SK-MEL-5 (cell line): ENCODE data around the gene HDAC4. TPM values are rescaled to one million over a fixed set of nuclear protein-coding genes. Genes with fewer than 3 reads are reported as not detected.
A peak's percentile ranks its signal among the peaks of the same experiment; 100 is the strongest.

Experiments used
- DNase-seq: peaks from one replicate; pipeline ENCODE4 v3.0.0-alpha.2; 2016; ENCODE audit warnings: low read depth, low spot score
- in situ Hi-C: cut with HindIII; loops from 2 replicates; pipeline ENCODE4 v1.10.0; 2016; ENCODE audit warnings: low sequenced_read_pairs, high pct_unique_total_duplicates, low pct_unique_long_range_greater_than_20kb
- total RNA-seq: library from RNA; depleted of rRNA; stranded (reverse); fragments of >200 nt; shearing (Covaris generic); gene quantifications from 2 replicates; pipeline ENCODE4 v1.2.3, GENCODE V29; 2014

Gene HDAC4
- total RNA-seq, 1 experiment from 2014 or later = 14.1 TPM

DNA sequence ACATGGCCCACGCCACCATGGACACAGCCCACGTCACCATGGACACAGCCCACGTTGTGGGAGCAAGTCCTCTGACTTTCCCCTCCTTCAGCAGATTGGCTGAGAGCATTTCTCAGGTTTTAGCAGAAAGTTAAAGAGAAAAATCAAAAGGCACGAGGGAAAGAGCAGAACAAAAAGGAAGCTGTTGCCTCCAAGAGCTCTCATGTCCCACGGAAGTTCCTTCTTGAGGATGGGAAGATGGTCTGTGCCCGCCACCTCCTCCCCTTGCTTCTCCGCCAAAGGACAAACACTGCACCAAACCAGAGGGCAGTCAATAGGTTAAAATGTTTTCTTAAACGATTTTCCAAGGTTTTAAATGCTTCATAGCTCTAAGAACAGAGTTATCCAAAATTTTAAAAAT, 148.4 kb downstream of the HDAC4 start:
- in situ Hi-C loops = no loop called here

DNA sequence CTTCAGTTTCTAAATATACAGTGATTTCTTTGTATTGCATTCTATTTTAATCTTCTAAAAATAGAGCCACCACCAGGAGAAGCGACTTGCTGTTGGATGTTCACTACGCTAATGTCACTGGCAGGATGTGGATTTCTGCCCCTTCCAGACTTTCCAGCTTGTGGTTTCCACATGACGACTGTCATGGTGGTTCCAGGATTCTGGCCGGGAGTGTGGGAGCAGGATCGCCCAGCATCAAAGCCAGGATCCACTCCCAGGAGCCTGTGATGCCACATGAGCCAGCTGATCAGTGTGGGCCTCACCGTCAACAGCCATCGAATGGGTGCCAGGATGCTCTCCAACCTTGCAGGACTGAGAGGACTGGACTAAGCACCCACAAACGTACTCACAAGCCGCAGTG, 148.8 kb downstream of the HDAC4 start:
- in situ Hi-C loops = no loop called here
- DNase-seq = peak; percentile 91

More for the DNA sequence above, 148.4 kb downstream of the HDAC4 start:
- no peak for DNase-seq

DNA sequence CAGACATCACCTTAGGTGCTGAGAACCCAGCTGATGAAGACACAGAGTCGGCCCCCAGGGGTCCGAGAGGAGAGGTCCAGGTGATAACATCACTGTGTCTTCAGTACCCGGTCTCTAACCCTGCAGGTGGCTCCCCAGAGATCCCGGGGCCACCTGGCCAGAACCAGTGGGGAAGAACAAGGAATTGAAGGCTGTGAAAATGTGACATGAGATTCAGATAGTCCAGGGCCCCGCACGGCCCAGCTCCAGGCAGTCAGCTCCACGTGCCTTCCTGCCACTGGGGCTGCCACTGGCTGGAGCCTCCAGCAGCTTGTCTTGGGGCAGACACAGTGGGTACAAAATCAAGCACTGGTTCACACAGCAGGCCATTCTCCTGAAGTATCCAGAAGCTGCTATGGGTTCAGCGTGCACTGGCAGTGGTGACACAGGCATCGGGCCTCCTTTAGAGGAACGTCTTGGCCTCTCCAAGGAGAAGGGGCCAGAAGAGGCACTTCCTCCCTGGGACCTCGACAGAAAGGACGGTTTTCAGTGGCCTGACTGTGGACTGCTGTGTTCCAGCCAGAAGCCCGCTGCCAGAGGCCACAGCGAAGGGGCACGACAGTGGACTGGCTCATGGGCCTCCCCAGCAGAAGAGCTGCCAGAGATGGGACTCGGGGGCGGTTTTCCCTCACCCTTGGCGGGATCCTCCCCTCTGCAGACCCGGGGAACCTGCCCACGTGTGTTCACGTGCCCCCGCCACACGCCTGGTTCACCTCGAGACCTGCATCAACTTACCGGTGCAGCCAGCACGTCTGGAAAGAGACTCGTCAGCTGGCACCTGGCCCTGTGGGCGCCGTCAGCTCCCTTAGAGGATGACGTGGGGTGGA, 150.4 kb downstream of the HDAC4 start:
- no peak for DNase-seq
- in situ Hi-C loops = no loop called here

DNA sequence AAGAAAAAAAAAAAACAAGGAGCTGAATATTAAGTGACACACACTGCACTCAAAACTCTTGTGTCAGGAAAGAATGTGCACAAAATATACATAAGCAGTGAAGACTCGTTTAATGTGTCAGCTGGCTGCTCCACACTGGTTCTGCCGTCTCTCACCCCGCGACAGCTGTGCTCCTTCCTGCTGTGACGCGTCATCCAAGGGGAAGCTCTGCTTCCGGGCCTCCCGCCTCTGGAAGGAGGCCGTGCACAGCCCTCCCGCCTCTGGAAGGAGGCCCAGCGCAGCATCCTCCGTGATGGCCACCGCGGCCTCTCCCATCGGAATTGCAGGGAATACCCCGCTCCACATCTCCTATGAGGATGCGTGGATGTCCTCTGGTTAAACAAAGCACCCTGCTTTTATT, 151.0 kb downstream of the HDAC4 start:
- in situ Hi-C loops = no loop called here
- no peak for DNase-seq

DNA sequence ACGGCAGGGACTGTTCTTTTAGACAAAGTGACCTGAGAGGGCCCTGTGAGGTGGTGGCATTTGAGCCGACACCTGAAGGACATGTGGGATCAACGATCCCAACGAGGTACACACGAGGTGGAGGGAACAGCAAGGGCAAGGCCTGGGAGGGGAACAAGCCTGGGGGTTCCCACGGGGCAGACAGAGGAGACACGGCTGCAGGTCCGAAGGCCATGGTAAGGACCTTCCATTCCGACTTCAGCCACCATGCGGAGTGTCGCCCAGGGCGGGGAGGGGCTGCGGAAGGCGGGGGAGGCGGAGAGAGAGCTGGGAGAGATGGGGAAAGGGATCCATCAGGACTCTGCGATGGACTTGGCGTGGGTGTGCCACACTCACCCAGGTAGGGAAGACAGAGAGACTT, 151.8 kb downstream of the HDAC4 start:
- no peak for DNase-seq
- in situ Hi-C loops = no loop called here

DNA sequence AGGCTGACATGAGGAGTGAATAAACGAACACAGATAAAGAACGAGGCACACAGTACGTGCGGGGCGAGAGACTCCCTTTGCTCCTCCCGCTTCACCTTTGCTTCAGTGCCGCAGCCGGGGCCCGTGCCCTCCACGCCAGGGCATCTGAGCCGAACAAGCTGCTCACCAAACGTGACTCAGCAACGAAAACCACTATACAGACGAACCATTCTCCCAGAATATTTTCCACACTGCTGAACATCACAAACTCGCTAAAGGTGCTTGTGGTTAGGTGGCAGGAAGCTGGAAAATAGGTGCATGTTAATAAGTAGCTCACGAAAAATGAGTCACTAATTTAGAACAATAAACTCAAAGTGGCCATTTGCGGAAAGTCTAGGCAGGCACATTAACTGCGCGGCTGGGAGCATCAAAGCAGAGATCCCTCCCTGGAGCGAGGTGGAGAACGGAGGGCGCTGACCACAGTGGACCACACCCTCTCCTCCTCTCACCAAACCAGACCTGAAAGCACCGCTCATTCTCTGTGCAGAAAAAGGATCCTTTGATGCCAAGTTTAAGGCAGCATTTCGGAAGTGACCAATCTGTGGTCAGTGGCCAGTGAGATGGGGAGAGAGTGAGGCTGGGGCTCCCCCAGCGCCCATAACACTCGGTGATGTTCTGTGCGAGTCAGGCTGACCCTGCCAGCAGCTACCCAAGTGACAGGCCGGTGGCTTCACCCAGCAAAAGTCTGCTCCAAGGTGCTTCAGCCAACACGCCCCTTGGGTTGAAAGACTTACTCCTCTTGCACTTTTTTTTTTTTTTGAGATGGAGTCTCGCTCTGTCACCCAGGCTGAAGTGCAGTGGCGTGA, 153.2 kb downstream of the HDAC4 start:
- in situ Hi-C loops = no loop called here
- DNase-seq = no peak

DNA sequence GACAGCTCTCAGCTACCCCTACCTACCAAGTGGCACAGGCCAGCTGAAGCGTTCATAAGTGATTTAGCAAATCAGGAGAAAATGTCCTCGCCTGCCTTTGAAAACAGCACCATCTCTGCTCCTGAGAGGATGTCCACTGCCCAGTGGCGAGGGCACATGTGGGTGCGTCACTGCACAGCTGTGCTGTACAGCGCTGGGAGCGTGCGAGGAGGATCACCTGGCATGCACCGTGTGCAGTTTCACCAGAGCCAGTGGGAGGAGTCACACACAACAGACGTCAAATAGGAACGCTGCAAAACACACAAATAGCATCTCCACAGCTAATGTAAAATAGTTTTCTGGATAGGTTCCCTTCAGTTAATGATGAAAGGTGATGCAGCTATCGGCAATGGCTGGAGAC, 154.1 kb downstream of the HDAC4 start:
- no peak for DNase-seq
- in situ Hi-C loops = no loop called here

DNA sequence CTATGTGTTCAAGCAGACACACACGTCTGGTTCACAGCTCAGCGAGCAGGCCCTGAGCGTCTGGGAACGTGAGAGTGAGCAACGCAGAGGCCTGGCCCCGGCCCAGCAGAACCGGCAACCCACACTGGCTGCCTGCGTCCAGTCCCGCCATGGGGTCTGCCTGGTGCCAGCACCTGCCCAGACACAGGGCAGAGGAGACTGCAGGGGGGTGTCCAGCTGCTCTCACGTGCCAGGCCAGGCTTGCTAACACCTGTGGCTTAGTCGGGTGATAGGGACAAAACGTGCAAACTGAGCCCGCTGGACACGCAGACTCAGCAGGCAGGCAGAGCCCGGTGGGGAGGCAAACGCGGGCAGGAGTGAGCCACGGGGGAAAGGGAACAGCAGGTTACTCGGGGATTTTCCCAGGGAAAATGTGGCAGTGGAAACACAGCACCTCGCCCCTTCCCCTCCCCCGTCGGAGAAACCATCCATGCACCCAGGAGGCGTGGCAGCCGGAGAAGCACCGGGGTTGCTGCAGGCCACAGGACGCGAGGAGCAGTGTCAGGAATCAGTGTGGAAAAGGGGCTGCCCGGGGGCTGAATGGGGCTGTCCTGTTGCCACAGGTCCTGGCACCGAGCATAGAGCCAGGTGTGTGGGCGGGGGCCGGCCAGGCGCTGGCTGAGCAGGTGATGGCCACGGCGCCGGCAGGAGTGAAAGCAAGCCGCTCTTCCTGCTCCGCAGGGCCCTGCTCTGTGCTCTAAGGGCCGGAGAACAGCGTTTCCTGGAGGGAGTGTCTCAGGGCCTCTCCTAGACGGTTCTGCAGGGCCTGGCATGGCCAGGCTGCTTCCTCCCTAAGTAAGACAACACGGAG, 154.7 kb downstream of the HDAC4 start:
- in situ Hi-C loops = no loop called here
- DNase-seq = no peak

DNA sequence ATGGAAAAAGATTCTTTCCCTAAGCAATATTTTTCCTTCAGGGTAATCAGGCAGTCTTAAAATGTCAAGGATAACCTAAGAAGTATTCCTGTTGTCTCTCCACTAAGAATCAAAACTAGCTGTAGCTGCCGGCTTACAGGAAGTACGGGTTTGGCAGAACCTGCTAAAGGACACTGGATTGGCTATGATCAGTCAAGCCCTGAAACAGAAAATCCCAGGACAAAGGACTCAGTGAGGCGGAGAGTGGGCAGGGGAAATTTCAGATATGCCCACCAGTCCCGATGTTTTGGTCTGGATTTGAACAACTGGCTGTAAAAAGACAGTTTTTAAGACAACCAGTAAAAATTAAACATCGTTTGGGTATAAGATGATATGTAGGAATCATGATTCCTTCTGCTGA, 155.7 kb downstream of the HDAC4 start:
- in situ Hi-C loops = no loop called here
- DNase-seq = no peak

DNA sequence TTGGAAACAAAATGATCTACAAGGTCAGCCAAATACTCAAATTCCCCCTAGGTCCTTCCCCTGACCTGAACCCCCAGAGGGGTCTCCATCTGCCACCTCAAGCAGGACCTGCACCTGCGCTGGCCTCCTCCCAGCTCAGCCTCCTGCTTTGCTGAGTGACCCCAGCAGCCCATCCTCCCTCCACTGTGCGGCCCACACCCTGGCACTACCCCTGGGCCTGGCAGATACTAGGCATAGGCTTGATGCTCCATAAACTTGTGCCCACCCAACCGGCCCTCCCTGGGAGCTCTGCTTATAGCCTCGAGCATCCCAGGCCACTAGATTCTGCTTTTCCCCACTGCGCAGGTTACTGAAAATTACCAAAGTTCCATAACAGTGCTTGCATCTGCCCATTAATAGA, 156.2 kb downstream of the HDAC4 start:
- in situ Hi-C loops = no loop called here
- DNase-seq = no peak

DNA sequence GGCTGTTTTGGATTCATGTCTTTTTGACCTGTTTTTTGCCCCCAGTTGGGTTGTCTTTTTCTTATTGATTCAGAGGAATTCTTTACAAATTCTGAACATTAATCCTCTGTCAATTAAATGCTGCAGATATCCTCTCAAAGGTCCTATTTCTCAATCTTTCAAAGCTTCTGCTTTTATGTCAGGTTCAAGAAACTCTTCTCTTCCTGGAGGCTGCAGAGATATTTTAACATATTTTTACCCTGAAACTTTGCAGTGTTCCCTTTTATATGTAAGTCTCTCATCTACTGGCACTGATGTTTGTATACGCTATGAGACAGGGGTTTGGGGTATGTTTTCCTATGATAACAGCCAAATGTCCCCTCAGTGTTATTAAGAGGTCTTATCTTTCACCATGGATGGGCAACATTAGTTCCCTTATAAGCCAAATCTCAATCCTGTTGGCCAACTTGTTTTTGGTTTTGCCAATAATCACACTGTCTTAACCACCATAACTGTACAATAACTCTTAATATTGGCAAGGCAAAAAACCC, 159.3 kb downstream of the HDAC4 start:
- in situ Hi-C loops = no loop called here

DNA sequence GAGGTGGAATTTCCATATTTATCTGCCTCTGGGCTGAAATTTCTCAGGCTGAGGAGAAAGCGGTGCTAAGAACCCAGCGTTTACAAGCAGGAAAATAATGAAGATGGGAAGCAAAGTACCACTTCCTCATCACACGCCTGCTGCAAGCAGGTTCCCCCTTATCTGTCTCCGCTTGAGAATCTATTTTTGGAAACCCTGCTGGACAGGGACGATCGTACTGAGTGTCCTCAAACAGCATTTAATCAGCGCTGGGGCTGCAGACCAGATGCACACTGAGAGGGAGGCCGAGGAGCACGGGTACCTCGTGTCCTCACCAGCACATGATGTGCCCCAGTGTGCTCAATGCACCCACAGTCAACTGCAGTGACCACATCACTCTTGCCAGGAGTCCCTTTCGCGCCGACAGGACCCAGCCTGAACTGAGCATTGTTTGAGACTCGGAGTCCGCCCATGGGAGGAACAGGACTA, 160.4 kb downstream of the HDAC4 start:
- in situ Hi-C loops = no loop called here
- no peak for DNase-seq

More for the DNA sequence above, 159.3 kb downstream of the HDAC4 start:
- DNase-seq = no peak

DNA sequence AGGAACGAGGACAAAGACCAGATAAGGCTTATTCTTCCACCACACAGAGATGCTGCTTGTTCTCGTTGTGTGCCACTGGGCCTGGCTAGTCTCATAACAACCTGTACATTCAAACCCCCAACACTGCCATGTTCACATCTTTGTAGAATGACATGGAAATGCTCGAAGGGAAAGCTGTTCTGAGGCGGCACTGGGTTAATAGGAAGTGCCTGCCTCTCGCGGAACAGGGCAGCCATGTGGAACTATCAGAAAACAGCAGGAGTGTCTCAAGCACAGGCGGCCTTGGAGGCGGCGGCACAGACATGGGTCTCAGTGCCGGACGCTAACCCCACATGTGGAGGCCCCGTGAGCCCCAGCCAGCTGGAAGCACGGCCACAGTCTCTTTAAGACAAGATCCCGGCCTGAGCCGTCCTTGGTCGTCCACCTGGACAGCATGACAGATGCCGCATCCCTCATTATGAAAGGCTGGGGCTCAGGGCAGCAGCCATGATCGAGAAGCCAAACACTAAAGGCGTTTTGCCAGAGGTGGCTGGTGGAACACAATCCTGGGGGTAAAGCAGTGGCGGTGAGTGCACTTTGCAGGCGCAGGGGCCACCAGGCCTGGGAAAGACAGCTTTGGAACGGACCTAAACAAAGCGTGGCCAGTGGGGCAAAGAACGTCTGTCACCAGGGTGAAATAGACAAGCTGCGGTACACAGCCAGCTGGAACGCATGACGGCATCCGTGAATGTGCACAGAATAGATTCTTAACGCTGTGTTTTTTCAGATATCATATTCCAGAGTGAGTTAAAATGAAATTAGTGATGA, 161.0 kb downstream of the HDAC4 start:
- no peak for DNase-seq
- in situ Hi-C loops = no loop called here

DNA sequence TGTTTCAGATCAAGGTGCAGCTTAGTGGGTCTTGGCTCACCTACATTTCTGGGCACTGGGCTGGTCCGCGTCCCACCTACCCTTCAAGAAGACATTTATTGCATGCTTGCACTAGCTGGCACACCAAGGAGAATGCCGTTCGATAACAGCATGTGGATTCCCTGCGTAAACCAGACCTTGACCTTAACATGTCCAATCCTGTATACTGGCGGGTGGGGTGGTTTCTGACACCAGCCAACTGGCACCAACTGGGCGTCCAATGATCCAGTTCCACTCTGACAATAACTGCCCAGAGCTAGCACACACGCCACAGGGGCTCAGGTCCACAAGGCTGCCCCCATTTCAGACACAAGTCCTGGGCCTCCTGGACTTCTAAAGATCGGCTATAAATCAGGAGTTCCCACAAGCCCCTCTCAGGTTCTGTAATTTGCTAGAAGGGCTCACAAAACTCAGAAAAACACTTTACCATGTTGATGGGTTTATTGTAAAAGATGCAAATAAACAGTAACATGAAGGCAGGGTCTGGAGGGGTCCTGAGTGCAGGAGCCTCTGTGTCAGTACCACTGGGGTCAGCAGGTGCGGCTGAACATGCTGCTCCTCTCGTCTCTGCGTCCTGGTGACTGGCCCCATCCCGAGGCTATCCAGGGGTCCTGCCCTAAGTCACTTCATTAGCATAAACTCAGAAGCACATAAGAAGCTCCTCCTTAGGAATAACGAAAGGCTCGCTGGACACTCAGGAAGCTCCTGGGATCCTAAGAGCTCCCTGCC, 161.8 kb downstream of the HDAC4 start:
- DNase-seq = no peak
- in situ Hi-C loops = no loop called here

DNA sequence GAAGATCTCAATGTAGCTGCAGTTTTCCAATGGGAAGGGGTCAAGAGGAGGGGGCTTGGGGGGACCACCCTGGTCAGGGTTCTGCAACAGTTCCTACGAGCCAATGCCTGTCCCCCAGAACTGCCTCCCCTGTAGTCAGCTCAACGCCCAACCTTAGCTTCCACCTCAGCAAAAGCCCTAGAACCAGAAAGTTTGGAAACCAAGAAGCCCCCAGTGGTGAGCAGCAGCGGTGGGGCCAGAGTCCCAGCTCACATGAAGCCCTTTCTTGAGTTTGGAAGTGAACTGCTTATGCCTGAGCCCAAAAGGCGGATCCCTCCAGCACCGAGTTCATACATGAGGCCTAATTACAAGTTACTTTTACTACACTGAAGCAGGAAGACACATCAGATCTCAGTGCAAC, 162.4 kb downstream of the HDAC4 start:
- in situ Hi-C loops = no loop called here
- DNase-seq = no peak

DNA sequence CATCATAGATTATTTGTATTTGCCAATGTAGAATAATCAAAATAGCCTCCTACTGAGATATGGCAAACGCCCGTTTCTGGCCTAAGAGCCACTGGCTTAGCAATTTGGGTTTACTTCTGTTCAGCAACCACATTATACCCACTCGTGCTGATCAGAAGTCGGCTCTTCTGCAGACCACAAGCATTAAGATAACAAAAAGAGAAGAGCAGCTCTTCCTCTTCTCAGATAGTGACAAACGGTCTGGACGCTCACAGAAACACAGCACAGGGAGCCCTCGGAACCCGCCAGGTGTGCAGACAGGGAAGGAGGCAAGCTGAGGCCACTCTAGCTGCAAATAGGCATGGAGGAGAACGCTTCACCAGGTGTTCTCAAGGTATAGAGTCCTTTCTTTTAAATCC, 164.0 kb downstream of the HDAC4 start:
- DNase-seq = no peak

More for the DNA sequence above, 164.0 kb downstream of the HDAC4 start:
- in situ Hi-C loops = no loop called here
